Uterus (tissue), 4 donors: ENCODE measurements around the gene OR2A1. TPM values are rescaled to one million over a fixed set of nuclear protein-coding genes. Genes with fewer than 3 reads are reported as not detected.
"Not testable (repeated sequence)": the region's sequence is repeated elsewhere in the genome, so short reads cannot be mapped to it uniquely, and the experiment has no call there.

Experiments used
- DNase-seq, 2 donors: peaks; one replicate each; pipeline ENCODE4 v3.0.0-alpha.2; 2019 to 2020
- H3K27ac ChIP-seq, 2 donors: fragments of 200-600 bp; sonication (generic); 1 replicate in 1 of 2; 2 replicates in 1 of 2; pipeline ENCODE4 v1.5.1; 2016 to 2018
- H3K27me3 ChIP-seq, 2 donors: fragments of 200-600 bp; sonication (generic); one replicate each; pipeline ENCODE4 v1.5.1; 2018 to 2019; ENCODE audit warnings: control low read depth in 1 of 2
- H3K36me3 ChIP-seq, 2 donors: fragments of 200-600 bp; sonication (generic); one replicate each; pipeline ENCODE4 v1.5.1; 2019; ENCODE audit warnings: control low read depth in 1 of 2
- H3K4me1 ChIP-seq, 2 donors: fragments of 200-600 bp; sonication (generic); one replicate each; pipeline ENCODE4 v1.5.1; 2018 to 2019; ENCODE audit warnings: control low read depth in 1 of 2
- H3K4me3 ChIP-seq, 2 donors: fragments of 200-600 bp; sonication (generic); 1 replicate in 1 of 2; 2 replicates in 1 of 2; pipeline ENCODE4 v1.5.1; 2018 to 2019; ENCODE audit warnings: mild to moderate bottlenecking in 1 of 2
- H3K9me3 ChIP-seq, 2 donors: fragments of 200-600 bp; sonication (generic); one replicate each; pipeline ENCODE4 v1.5.1; 2019; ENCODE audit warnings: control low read depth in 1 of 2
- intact Hi-C: fragments of 100-400 bp; cut with DNase I; formaldehyde crosslinking; loops from one replicate; pipeline ENCODE4 v1.15.1; 2023; ENCODE audit warnings: low total_unique reads
- total RNA-seq, 4 donors: library from RNA; depleted of rRNA in 3 of 4; stranded (reverse); fragments of >200 nt in 3 of 4; gene quantifications; one replicate each; pipeline versions ENCODE4 v1.1.0 to v1.2.4, GENCODE V29; 2014 to 2023
- donor health status: DM: yes; HTN: yes; CAD: no.

Gene OR2A1
- total RNA-seq, 4 donors from 2014 or later: 0.48 to 3.8 TPM; not detected in 2

DNA sequence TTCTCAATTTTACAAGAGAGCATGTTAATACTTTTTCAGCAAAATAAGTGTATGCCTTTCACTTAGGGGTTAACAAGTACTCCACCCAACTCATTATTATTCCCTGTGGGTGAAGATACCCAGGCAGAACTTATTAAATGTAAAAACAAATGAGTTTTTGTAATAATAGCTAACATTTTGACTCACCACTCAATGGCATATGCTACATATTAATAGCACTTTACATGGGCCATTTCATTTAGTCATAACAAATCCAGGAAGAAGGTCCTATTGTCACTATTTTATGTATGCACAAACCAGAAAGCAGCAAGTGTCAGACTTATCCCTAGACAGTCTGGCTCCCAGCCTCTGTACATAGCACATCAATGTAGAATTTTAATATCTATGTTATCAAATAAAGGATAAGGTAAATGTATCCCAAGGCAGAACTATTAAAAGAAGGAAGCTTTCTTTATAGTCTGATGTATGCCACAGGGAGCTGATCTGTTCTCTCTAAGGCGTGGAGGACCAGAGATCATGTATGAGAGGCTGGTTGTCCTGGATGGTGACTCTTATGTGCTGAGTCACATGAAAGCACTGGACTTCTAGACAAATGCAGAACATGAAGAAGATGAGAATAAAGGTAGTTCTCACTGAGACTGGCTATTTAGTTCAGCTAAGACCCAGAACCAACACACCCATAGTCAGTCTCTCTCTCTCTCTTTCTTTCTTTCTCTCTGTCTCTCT is 9.5 kb upstream of the OR2A1 start:
- H3K4me1 ChIP-seq, DNase-seq, H3K36me3 ChIP-seq, H3K4me3 ChIP-seq, H3K27ac ChIP-seq, H3K9me3 ChIP-seq, intact Hi-C loops, H3K27me3 ChIP-seq: not testable (repeated sequence)

DNA sequence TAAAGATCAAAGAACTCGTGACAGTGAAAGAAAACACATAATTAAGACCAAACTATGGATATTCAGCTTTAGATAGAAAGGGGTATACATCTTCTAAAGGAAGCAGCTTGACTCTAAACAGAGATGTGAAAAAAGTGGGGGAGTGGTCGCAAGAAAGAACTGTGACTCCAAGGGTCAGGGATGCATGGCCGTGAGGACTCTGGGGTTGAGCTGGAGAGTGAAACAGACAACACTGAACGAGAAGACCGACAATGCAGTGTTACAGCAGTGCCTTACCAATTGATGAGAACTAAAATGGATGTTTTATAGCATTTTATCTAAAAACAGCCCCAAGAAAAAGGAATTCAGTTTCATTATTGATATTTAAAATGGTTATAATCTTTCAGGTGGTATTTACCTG is 8.6 kb upstream of the OR2A1 start:
- H3K27ac ChIP-seq, H3K4me3 ChIP-seq, H3K27me3 ChIP-seq, intact Hi-C loops, H3K36me3 ChIP-seq, H3K4me1 ChIP-seq, H3K9me3 ChIP-seq, DNase-seq: not testable (repeated sequence)

DNA sequence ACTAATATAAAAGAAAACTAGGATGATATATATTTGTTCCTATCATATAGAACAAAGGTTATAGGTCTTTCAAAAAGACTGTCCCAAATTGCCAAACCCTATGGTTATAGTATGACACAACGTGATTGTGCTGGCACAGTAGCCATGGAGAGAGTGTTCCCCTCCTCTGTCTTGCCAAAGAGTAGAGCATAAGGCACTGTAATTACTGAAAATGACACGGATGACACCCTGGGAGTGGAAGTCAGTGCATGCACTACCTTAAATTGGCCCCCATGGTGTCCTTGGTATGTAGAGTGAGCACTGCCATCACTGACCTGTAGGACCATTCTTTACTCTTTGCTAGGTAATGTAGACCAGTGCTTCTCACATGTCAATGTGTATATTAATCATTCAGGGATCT is 7.1 kb upstream of the OR2A1 start:
- H3K27me3 ChIP-seq, DNase-seq, H3K36me3 ChIP-seq, H3K9me3 ChIP-seq, intact Hi-C loops, H3K27ac ChIP-seq, H3K4me3 ChIP-seq, H3K4me1 ChIP-seq: not testable (repeated sequence)

DNA sequence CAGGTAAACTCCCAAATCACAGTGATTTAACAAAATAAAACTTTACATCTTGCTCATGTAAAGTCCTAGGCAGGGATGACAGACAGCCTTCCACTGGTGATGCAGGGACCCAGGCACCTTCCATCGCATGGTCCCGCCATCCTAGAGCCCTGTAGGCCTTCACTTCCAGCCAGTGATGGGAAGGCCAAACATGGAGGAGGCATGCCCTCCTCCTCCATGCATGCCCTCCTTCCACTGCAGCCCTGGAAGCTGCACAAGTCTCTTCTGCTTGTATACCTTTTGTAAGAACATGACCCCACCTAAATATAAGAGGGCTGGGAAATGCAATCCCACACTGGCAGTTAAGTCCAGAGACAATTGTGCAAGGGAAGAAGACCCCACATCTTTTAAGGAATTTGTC is 2.5 kb upstream of the OR2A1 start:
- H3K4me1 ChIP-seq, H3K27ac ChIP-seq, H3K9me3 ChIP-seq, H3K4me3 ChIP-seq, H3K27me3 ChIP-seq, intact Hi-C loops, H3K36me3 ChIP-seq, DNase-seq: not testable (repeated sequence)

DNA sequence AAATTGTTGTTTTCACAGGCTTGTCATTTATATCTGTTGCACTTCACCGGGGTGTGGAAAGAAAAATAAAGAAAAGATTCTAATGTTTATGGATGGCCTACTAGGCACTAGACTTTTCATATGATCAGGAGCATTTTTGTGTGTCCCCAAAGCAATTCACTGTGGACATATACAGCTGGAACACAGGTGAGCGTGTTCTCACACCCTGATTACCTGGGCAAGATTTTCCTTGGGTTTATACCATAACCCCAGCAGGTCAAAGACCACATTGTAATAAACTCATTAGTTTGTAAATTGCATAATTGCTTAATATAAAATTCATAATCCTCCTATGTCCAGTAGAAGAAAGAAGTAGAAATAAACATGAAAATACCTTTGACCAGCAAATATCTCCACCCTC is 1.0 kb upstream of the OR2A1 start:
- H3K27ac ChIP-seq, H3K4me3 ChIP-seq, H3K36me3 ChIP-seq, H3K4me1 ChIP-seq, DNase-seq, H3K27me3 ChIP-seq, H3K9me3 ChIP-seq, intact Hi-C loops: not testable (repeated sequence)

DNA sequence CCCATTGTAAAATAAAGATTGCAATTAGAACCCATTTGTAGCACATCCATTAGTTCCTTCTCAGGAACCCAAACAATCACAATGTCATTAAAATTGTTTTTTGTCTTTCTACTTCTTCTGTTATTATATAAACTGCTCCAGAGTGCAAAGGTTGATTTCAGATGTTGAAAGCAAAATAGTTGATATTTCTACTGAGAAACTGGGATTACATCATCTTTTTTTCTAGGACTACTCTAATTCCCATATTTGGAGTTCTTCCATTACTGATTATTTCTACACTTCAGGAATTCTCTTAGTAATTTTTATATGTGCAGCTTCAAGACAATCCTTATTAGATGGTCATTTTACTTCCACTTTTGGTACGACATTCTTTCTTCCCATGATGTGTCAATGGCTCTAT is 5.3 kb downstream of the OR2A1 start:
- DNase-seq, H3K36me3 ChIP-seq, intact Hi-C loops: not testable (repeated sequence)

DNA sequence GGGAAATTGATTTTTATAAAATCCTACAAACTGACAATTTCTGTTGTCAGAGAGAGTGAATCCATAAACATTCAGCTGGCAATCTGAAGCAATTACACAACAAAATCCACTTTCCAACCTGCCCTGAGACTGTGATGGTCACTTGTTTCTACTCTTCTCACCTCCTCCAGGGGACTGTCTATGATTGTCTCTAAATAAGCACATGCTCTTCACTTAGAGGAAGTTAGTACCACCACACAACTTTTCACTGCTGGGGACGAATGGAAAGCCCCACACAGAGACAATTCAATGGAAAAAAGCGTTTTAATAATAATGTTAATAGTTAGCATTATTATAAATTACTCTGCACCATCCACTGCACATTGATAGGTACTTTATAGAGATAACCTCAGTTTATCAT is 7.3 kb downstream of the OR2A1 start:
- H3K27me3 ChIP-seq, DNase-seq, H3K36me3 ChIP-seq, H3K9me3 ChIP-seq, H3K27ac ChIP-seq, intact Hi-C loops, H3K4me3 ChIP-seq, H3K4me1 ChIP-seq: not testable (repeated sequence)

More for the DNA sequence above, 5.3 kb downstream of the OR2A1 start:
- not testable (repeated sequence) for H3K27me3 ChIP-seq, H3K4me1 ChIP-seq, H3K9me3 ChIP-seq, H3K27ac ChIP-seq, H3K4me3 ChIP-seq

DNA sequence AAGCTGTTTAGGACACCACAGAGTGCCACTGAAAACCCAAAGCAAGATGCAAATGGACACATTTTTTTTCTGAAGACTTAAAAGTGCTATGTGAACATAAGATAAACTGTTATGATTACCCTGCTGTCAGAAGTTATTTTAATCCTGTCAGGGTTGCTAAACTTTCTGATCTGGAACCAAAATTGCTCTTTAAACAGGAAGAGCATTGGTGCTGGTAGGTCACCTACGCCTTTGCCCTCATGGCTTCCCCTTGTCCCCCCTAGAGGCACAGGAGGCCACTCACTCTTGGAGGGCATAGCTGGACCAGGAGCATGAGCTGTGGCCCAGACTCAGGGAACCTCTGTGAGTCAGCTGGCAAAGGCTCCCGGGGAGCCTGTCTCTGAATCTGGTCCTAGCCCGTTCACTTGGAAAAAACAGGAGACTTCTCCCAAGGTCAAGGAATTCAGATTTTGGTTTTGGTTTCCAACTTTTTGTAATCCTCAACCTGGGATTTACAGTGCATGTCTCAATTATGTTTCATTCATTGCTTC is 9.5 kb downstream of the OR2A1 start:
- DNase-seq, H3K36me3 ChIP-seq, H3K27ac ChIP-seq, H3K27me3 ChIP-seq, H3K4me1 ChIP-seq, H3K9me3 ChIP-seq, intact Hi-C loops, H3K4me3 ChIP-seq: not testable (repeated sequence)

DNA sequence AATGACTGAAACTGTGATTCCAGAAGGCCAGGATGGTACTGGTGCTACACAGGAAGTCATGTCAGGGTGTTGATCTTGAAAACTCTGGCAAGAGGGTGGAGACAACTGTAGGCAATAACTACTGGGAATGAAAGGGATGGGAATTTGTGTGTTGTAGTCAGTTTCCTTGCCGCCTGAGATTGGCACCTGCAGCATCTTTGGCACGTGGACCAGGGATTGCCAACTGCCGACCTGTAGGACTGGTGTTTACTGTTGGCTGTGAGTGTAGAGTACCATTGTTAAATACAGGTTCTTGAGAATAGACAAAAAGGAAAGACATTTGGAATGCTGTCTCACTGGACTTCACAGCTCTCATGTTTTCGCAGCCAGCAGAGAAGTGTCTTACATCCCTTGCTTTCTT is 11.1 kb downstream of the OR2A1 start:
- H3K4me1 ChIP-seq, DNase-seq, H3K9me3 ChIP-seq, H3K27me3 ChIP-seq, H3K36me3 ChIP-seq, intact Hi-C loops, H3K27ac ChIP-seq, H3K4me3 ChIP-seq: not testable (repeated sequence)

DNA sequence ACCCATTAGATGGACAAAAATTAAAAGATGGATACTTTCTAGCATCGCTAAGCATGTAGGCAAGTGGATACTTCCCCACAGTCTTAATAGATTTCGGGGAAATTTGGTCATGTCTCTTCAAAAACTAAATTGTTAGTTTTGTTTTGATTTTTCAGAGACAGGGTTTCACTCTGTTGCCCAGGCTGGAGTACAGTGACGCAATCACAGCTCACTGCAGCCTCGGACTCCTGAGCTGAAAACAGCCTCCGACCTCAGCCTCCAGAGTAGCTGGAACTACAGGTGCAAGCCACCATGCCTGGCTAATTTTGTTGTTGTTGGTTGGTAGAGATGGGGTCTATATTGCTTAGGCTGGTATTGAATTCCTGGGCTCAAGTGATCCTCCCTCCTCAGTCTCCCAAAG is 13.6 kb downstream of the OR2A1 start:
- intact Hi-C loops, H3K27me3 ChIP-seq, H3K9me3 ChIP-seq, DNase-seq, H3K27ac ChIP-seq, H3K36me3 ChIP-seq, H3K4me1 ChIP-seq, H3K4me3 ChIP-seq: not testable (repeated sequence)

DNA sequence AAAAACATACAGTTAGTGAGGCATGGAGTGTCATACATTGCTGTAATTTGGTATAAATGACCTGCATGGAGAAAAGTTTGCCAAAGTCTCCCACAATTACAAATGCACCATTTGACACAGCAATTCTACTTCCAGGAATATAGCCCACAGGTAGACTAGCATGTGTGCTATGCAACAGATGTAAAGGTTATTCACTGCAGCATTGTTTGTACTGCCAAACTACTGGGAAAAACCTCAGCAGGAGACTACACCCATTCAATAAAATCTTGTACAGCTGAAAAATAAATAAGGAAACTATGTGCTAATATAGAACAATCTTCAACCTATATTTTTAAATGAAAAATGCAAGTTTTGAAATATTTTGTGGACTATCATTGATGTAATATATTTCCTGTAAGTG is 17.8 kb downstream of the OR2A1 start:
- H3K4me1 ChIP-seq, H3K9me3 ChIP-seq, H3K4me3 ChIP-seq, H3K36me3 ChIP-seq, H3K27me3 ChIP-seq, DNase-seq, intact Hi-C loops, H3K27ac ChIP-seq: not testable (repeated sequence)

DNA sequence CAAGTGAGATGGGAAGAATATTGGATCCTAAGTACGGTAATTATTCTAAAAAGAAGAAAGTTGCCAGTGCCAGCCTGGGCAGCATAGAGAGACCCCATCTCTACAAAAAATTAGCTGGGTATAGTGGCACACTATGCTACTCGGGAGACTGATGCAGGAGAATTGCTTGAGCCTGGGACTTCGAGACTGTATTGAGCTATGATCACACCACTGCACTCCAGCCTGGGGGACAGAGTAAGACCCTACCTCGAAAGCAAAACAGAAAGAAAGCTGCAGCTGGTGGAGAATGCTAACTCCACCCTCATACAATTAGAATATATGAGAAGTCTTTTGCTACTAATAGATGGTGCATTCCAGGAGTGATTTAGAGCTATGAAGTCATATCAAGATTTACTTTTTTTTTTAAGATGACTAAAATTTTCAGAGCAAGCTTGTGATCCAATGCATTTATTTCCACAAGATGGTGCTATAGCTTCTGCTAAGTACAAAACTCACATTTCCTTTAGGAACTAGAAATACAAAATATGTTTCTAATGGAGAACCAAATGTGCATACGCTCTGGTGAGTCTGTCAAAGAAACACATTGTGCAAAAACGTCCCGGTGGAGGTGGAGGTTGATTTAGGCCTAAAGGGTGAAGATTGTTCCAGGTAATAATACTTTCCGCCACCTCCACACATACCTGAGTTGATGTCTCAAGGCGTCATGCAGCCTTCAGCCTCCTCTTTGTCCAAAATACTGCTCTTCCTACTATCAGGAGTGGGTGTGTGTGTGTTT is 19.2 kb downstream of the OR2A1 start:
- DNase-seq, H3K27me3 ChIP-seq, H3K4me3 ChIP-seq, H3K27ac ChIP-seq, H3K36me3 ChIP-seq, H3K4me1 ChIP-seq, intact Hi-C loops, H3K9me3 ChIP-seq: not testable (repeated sequence)

DNA sequence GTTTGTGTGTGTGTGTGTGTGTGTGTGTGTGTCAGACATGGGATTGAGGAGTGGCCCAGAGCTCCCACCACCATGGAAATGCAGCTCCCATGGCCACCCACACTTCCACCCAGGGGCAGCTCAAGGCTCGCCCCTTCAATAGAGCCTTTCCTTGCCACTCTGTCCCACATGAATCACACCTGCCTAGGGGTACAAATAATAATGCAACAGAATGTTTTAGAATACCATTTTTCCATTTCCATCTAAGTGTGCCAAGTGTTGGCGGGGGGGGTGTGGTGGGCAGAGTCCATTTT is 19.7 kb downstream of the OR2A1 start:
- H3K36me3 ChIP-seq, H3K4me1 ChIP-seq, DNase-seq, H3K27me3 ChIP-seq, H3K9me3 ChIP-seq, intact Hi-C loops, H3K27ac ChIP-seq, H3K4me3 ChIP-seq: not testable (repeated sequence)

DNA sequence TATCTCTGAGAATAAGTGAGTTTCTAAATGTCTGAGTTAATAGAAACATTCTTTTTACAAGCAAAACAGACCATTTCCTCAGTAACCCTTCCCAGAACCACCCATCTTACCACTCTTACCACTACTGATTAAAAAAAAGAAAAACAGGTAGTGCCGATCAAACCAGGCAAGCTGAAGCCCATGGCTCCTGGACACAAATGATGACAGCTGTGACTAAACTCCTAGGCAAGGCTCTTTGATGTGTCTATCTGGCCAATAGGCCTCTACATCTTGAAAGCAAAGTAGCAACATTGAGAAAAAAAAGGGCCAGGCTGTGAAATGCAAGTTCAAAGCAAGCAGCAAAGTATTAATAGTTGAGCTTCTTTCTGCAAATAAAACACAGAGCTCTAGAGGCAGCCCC is 36.4 kb downstream of the OR2A1 start:
- H3K36me3 ChIP-seq, intact Hi-C loops, H3K27ac ChIP-seq, H3K4me1 ChIP-seq, H3K4me3 ChIP-seq, H3K27me3 ChIP-seq, H3K9me3 ChIP-seq, DNase-seq: not testable (repeated sequence)
